Medulla oblongata (tissue), 1 donor: ENCODE results near the gene MFF.

ENCODE experiments used
- DNase-seq: peaks from one replicate; pipeline ENCODE4 v3.0.0-alpha.2; 2015; ENCODE audit errors: extremely low spot score

Gene MFF

DNA sequence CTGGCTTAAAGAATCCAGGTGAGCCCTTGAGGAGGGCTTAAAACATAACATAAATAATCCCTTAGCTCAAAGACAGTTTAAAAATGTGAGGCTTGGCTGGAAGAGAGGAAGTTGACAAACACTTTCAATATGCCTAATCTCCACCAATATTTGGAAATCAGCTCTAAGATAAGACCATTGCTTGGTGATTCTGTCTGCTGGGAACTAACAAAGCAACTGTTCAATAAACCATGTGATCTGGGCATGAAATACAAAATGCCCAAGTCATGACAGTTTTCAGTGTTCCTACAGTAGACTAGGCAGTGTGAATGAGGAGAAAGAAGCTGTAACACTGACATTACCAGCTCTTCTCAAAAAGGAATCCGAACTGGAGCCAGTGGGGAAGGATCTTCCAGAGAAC lies 10.7 kb downstream of the MFF start:
- peak; percentile 80 for DNase-seq

DNA sequence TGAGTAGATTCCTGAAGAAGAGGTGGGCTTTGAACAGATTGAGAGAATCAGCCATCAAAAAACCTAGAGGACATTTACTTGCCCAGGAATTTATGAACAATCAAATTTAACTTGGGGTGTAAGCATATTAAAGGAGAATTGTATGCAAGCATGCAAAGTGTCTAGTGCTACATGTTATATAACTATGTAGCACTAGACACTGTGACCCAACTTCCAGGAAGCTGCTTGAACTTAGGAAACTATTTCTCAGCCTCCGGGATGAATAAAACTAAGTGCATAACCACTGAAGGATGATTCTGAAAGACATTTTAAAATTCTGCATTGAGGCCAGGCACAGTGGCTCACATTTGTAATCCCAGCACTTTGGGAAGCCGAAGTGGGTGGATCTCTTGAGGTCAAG lies 12.4 kb downstream of the MFF start:
- DNase-seq: no peak

DNA sequence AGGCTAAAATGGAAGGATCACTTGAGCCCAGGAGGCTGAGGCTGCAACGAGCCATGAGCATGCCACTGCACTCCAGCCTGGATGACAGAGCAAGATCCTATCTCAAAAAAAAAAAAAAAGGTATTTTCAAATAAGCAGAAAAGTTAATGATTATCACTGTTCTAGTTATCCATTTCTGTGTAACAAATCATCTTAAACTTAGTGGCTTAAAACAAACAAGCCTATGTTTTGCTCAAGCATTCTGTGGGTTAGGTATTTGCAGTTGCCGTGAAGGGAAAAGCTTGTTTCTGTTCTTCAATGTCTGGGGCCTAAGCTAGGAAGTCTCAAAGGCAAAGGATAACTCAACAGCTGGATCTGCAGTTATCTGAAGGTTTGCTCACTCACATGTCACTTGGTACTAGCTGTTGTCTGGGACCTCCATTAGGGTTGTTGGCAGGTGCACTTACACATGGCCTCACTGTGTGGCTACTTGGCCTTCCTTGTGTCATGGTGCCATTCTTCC lies 14.1 kb downstream of the MFF start:
- DNase-seq: no peak

DNA sequence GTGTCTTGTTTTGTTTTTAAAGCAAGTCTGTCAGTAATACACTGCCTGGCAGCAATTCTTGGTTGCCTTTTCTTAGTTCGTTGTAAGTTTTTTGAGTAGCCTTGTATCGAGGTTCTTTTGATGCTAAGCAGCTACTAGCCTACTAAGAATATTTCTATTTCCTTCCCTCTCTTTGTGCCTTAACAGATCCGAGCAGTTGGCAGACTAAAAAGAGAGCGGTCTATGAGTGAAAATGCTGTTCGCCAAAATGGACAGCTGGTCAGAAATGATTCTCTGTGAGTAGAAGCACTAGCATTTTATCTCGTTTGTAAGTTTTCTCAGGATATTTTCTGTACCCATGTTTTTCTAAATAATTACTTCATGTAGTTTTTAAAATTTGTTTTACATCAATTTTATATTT lies 15.1 kb downstream of the MFF start:
- peak; percentile 69 for DNase-seq

DNA sequence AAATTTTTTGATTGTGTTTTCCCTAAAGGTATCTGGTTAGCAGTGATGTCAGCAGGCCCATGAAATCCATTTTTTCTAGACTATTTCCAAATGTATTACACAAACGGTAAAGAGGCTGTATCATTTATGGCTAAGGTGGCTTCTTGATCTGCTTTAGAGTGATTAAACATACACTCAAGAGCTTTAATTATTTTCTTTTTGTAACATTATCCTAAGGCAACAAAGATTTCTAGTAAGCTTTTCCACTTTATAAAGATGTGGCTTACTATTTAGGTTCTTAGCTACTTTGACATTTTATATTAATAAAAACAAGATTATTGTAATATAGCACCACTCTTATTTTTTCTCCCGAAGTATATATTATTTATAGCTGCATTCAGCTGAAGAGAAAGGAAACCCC lies 16.5 kb downstream of the MFF start:
- DNase-seq: no peak

DNA sequence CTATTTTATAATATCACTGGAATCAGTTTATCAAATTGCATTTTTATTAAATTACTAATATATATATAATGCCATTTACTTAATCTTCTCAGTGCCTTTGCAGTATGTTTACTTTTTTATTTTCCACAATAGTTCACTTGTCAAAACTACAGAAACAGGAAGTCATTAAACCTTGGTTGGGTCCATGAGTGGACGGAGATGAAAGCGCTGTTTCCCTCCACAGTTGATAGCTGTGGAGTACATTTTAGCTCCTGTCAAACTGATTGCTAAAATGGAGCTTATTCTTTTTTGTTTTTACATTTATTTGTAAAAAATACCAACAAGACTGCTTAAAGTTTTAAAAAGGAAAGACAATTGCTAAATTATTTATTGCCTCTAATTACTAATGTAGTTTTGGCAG lies 19.2 kb downstream of the MFF start:
- DNase-seq: no peak

DNA sequence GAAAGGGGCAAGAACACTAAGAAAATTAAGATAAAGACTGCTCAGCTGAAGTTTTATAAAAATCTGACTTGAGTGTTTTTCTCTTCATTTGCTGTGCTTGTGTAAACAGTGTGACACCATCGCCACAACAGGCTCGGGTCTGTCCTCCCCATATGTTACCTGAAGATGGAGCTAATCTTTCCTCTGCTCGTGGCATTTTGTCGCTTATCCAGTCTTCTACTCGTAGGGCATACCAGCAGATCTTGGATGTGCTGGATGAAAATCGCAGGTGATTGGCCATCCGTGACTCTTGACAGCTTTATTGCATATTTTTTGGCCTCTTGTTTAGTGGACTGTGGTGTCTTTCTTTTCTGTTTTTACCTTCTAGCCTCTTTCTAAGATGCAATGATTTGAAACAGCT lies 22.1 kb downstream of the MFF start:
- DNase-seq: no peak

DNA sequence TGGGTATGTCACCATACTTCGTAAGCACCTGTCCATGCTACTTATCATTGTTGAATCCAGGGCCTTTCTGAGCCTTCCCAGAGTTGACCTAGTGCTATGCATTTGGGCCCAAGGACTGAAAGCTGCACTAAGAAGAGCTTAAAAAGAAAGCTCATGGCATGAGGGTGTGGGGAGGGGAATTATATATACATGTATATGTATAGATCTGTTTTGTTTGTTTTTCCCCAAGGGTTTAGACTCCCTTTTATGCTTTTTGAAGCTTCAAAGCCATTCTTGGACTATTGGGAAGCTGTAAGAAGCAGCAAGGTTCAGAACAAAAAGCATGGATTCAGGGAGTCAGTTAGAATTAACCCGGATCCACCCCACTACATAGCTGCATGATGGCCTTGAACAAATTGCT lies 23.3 kb downstream of the MFF start:
- DNase-seq: no peak

DNA sequence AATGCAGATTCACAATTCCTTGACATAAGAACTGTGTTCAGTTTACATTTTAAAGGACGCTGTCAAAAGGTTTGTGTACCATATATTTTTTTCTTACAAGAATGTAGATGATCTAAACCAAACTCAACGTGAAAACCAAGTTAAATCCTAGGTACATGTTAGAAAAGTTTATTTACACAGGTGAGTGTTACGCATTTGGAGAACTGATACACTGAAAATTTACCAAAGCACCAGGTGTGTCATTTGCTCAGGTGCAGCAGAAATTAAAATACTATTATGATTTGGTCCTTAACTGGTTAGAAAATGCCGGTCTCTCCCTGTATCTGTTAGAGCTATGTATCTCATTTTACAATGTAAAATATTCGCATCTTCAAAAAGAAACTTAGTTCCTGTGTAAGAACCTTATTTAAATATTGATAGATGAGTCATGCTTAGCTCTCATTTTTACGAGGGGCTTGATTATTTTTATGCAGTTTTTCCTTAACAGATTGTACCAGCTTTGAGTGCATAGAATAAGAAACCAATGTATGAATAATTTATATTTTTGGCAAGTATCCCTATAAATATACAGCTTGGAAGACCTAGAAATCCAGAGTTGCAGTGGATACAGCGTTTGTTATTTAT lies 25.1 kb downstream of the MFF start:
- no peak for DNase-seq

DNA sequence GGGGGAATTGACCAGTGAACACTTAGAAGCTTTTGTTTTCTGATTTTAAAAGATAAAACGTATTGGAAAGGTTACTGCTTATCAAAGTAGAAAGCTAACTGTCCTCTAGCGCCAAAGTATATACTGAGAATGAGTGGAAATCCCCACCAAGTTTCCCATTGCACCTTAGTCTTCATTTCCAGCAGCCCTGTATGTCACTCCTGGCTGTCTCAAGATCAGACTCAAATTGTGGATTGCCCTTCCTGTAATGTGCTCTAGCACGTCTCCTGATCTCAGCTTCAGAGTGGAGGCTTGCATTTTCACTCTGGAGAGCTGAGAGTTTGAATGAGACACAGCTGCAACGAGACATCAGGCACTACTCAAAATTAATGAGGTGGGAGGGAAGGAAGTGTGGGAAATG lies 26.6 kb downstream of the MFF start:
- no peak for DNase-seq

DNA sequence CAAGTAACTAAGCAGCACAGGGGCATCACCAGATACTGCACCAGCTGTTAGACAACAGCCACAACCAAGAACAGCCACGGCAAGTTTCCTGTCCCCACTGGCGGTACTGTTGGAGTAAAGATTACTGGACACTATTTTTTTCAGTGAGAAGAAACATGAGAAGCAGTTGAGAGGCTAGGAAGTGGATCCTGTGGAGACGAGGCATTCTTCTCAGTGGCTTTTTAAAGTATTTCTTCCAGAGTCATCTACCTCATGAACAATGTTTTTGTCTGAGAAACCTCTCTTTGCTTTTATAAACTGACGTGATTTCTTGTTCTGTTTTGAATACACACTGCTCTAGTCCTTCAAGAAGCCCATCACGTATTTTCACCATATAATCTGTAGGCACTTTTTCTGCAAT lies 35.3 kb downstream of the MFF start:
- DNase-seq: no peak

DNA sequence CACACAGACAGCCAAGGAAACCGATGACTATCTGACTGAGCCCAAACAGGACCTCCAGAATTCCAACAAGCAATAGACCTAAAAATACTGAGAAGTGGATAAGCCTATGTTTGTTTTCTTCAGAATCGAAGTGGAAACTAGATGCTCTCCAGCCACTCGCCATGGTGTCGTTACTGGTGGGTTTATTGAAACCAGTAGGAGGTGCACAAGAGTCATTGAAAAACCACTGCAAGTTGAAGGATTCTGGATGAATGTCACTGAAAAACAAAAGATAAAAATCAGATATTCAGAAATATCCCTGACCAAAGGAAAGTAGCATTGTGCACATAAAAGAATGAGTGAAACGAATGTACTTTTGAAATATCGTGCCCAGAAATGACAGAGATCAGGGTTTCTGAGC lies 38.7 kb downstream of the MFF start:
- DNase-seq: peak; percentile 34

DNA sequence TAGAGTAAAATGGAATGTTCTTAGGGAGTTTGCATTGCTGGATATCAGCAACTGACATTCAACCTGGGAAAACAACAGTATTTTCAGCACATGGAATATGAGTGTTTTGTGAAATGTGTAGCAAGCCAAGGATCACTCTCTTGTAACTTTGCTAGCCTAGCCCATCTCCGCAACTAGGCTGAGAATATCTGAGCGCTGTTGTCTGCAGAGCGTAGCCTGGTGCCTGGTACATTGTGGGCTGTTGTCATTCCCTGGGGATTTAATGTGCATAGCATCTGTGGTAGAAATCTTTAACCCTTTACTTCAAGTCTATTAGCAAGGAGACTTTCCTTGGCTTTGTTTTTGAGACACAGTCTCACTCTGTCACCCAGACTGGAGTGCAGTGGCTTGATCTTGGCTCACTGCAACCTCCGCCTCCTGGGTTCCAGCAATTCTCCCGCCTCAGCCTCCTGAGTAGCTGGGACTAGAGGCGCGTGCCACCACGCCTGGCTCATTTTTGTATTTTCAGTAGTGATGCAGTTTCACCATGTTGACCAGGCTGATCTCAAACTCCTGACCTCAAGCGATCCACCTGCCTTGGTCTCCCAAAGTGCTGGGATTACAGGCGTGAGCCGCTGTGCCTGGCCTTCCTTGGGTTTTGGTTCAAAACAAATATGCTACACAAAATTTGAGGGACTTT lies 39.7 kb downstream of the MFF start:
- peak; percentile 60 for DNase-seq

DNA sequence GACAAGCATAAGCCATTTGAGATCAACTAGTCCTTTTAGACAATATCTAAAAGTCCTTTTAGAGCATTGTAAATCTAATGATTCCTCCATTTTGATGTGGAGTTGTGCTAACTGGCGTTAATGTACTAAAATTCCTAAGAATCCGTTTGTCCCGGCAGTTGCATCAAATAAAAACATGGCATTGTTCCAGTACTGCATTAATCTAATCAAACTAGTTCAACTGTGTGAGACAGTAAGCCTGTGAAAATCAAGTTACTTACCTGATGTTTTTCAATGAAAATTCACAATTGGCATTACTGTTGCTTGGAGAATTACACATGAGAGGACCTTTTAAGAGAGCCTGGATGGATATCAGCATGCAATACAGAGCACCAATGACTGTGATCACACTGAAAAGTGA lies 40.8 kb downstream of the MFF start:
- DNase-seq: no peak

DNA sequence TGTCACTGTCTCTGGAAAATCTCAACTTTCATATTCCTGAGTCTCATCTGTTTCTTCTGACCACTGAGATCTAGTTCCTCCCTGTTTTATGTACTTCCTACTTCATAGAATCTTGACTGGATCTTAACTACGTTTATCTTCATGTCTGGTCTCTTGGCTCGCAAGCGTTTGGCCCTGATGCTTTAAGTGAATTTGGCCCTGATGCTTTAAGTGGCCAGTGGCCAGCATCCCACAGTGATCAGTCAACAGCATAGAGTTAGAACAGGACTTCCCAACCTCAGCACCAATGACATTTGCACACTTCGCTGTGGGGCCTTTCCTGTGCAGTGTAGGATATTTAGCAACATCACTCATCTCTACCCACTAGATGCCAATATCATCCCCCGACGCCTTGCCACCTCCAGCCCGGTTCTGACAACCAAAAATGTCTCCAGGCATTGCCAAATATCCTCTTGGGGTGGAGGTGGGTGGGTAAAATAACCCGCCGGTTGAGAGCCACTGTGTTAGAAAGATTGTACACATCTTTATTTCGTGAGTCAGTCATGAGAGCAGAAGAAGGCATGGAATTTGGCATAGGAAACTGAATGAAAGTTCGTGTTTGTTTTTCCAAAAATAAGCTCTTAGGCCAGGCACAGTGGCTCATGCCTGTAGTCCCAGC lies 41.8 kb downstream of the MFF start:
- no peak for DNase-seq

DNA sequence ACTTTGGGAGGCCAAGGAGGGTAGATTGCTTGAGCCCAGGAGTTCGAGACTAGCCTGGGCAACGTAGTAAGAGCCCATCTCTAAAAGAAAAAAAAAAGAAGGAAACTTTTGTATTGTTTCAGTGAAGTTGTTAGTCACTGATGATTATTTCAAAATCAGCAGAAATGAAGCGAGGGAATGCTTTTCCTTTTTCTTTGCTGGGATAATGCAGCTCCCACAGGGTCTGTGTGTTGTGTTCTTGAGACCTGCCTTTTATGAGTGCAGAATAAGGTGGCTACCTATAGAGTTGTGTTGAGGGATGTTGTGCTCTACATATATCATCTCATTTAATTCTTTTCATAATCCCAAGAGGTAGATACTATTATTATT lies 42.4 kb downstream of the MFF start:
- no peak for DNase-seq

DNA sequence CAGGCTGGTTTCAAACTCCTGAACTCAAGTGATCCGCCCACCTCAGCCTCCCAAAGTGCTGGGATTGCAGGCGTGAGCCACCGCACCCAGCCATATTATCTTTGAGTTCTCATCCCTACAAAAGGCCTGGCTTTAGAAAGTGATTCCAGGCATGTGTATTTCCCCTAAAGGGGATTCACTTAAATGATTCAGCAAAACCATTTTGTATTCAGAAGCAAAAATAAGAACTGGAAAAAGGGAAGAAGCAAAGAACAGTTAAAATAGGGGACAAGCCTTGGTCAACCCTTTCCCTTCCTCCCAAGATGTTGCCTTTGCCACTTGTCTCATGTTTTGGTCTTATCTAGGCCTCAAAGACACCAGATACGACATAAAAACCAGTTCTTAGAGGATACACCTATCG lies 43.5 kb downstream of the MFF start:
- no peak for DNase-seq

DNA sequence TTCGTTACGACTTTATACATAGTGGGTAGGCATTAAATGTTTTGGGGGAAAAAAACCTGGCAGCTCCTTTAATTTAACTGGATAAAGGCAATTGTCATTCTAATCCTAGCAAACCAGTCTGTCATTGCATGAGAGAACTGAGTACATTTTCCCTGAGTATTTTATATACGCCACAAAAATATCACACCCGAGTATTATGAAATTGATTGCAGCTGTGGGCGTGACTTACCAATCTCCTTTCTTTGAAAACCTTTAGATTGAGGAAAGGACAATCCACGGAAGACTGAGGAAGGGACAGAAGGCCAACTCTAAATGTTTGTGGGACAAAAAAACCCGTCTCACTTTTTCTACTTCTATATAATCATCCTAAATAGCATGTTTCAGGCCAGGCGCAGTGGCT lies 45.0 kb downstream of the MFF start:
- no peak for DNase-seq

DNA sequence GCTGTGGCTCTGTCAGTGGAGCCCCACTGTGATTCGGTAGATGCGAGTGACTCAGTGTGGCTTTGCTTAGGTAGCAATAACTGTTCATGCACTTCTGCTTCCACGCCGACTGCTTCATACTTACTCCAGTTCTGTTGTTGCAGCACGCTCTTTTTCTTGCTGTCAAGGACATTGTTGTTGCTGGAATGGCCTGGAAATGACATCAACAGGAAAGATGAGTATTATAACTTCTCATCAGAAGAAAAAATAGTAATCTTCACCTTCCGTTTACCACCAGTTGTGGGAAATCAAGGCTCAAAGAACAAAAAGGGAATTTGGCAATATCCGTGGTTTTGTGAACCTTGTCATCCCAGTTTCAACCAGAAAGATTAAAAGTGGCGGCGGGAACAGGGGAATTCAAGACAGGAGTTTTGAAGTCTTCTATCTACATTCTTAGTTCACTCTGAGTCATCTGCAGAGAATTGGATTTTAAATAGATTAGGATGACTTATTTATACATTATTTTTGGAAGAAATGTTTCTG lies 45.8 kb downstream of the MFF start:
- no peak for DNase-seq

DNA sequence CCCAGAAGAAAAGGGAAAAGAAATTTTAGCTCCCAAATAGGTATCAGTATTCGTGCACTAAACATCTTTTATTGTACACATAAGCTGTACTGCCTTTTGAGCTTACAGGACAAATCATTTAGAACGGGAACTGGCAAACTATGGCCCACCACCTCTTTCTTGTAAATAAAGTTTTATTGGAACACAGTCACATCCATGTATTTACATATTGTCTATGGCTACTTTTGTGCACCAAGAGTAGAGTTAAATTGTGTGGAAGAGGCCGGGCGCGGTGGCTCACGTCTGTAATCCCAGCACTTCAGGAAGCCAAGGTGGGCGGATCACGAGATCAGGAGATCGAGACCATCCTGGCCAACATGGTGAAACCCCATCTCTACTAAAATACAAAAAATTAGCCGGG lies 48.3 kb downstream of the MFF start:
- no peak for DNase-seq

DNA sequence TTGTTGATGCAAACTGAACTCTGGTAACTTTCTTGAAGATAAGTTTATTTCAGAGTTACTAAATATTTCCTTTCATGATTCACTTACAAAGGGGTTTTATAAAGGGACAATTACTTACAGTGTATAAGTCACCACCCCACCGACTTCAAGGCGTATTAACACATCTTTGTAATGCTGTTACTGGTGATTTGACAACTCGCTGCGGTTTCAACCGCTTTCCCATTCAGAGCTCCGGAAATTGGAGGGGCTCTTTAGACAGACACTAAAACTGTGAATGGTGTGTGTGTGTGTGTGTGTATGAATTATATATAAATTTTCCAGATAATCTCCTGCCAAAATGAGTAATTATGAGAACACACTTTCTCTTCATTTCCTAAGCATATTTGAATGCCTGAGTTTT lies 49.1 kb downstream of the MFF start:
- no peak for DNase-seq

DNA sequence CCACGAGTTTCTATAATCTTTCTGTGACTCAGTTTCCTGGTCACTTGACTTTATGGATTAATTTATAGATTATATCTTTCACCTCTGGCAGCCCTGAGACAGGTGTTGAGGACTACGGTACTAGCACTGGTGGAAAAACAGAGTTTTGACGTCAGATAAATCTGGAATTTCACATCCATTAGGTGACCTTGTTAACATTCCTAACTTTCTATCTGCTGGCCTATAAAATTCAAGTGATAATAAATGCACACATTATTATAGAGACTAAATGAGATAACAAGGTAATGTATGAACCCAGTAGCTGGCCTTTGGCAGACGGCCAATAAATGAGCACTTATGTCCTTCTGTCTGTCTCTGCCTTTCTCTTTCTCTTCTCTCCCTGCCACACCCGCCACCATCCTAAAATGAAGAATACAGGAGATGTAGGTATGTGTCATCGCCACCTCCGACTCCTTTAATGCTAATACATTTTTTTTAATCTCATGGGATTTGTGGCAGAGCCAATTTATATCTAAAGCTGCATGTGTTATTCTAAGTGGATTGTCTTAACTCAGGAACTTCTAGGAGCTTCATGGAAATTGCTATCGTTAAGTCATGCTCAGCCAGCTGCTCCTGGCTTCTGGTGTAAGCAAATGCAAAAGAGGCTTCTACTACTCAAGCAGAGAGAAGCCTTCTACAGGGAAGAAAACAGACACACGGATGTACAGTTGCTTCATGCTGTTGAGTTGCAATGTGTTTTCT lies 51.8 kb downstream of the MFF start:
- DNase-seq: no peak
